A549 (cell line): ENCODE data around the gene CELSR1.

Experiments
- CHD2 ChIP-seq: fragments of 150-350 bp; IDR thresholded peaks from 2 replicates; pipeline ENCODE4 v1.6.1; 2014; ENCODE audit warnings: low read length; ENCODE audit not compliant: partially characterized antibody
- CTCF ChIP-seq: fragments of >200 bp; sonication (Bioruptor Twin); formaldehyde crosslinking; IDR thresholded peaks from 3 replicates; pipeline ENCODE4 v1.5.1; 2016
- EP300 ChIP-seq, 2 experiments: fragments of >200 bp; sonication (Bioruptor Twin); formaldehyde crosslinking; IDR thresholded peaks; 2 replicates in 1 of 2; 3 replicates in 1 of 2; pipeline ENCODE4 v1.6.1; 2016 to 2017
- HES2 ChIP-seq: fragments of >200 bp; sonication (Bioruptor Twin); formaldehyde crosslinking; IDR thresholded peaks from 2 replicates; pipeline ENCODE4 v1.6.1; 2016
- JUN ChIP-seq, 2 experiments: fragments of >200 bp; sonication (Bioruptor Twin); formaldehyde crosslinking; IDR thresholded peaks; 2 replicates in 1 of 2; 3 replicates in 1 of 2; pipeline ENCODE4 v1.6.1; 2016 to 2017
- MAX ChIP-seq: IDR thresholded peaks from 2 replicates; pipeline ENCODE4 v1.6.1; 2012
- MYC ChIP-seq: IDR thresholded peaks from 2 replicates; pipeline ENCODE4 v1.6.1; 2012; ENCODE audit warnings: mild to moderate bottlenecking, inconsistent platforms, low read length, improper control_type of control experiment, borderline replicate concordance
- POLR2A ChIP-seq: IDR thresholded peaks from 2 replicates; pipeline ENCODE4 v1.6.1; 2012; ENCODE audit warnings: mild to moderate bottlenecking, low read length
- RCOR1 ChIP-seq: fragments of 150-350 bp; IDR thresholded peaks from 2 replicates; pipeline ENCODE4 v1.6.1; 2014; ENCODE audit warnings: antibody characterized with exemption, low read length, low read depth
- SREBF2 ChIP-seq: fragments of 450-650 bp; IDR thresholded peaks from 2 replicates; pipeline ENCODE4 v1.6.1; 2014; ENCODE audit warnings: mild to moderate bottlenecking, moderate library complexity
- ZFP36 ChIP-seq: fragments of 450-650 bp; IDR thresholded peaks from 2 replicates; pipeline ENCODE4 v1.6.1; 2014; ENCODE audit warnings: borderline replicate concordance; ENCODE audit not compliant: partially characterized antibody
- ZNF302 ChIP-seq: fragments of 250-450 bp; sonication (Bioruptor Pico); IDR thresholded peaks from 2 replicates; pipeline ENCODE4 v1.9.0; 2021; ENCODE audit warnings: inconsistent platforms, mild to moderate bottlenecking, moderate library complexity

DNA sequence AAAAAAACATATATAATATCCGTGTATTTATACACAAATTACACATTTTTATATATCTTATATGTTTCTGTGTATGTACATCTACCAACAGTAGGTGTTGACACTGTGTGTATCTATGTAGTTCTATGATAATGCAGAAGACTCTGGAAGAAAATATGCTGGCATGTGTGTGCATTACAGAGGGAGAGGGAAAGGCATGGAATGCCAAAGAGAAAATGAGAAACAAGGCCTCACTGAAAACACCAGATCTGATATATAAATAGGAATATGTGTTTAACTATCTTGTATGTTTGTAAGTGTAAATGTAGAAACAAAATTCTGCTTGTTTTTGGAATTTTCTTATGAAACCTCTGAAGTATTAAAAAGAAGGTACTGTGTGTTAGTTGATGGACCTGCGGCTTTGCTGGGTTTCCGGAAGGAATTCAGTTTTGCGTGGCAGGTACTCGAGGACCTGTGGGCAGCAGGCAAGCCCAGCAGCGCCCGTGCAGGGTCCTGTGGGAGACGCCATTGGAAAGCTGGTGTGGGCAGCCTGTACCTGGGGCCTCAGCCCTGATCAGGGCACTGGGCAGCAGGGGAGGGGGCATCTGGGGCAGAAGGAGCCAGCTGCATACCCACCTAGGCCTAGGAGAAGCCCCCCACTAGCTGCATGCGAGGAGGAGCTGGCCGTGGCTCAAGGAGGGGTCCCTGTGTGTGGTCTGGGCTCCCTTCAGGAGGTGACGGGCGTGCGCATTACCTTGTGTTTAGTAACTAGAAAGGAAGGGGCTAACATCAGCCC, 209.5 kb downstream of the CELSR1 start:
- no peak for TF ChIP-seq JUN (IDR thresholded peaks at IDR 0.05)
- no peak for TF ChIP-seq CTCF
- no peak for TF ChIP-seq CHD2
- no peak for TF ChIP-seq RCOR1
- TF ChIP-seq HES2: no peak
- TF ChIP-seq SREBF2: no peak
- TF ChIP-seq MYC: no peak
- no peak for TF ChIP-seq ZFP36
- TF ChIP-seq EP300 (IDR thresholded peaks at IDR 0.05): no peak
- no peak for TF ChIP-seq ZNF302 (CRISPR knock-in tag)
- TF ChIP-seq MAX: no peak
- TF ChIP-seq POLR2A: no peak
